Ishikawa (cell line): ENCODE data around the gene NBEAL2.

Experiments used
- CEBPB ChIP-seq: IDR thresholded peaks from 2 replicates; pipeline ENCODE4 v1.6.1; 2012
- CREB1 ChIP-seq: IDR thresholded peaks from 2 replicates; pipeline ENCODE4 v1.6.1; 2012; ENCODE audit warnings: low read depth
- EGR1 ChIP-seq: IDR thresholded peaks from 2 replicates; pipeline ENCODE4 v1.6.1; 2012
- EP300 ChIP-seq: IDR thresholded peaks from 2 replicates; pipeline ENCODE4 v1.6.1; 2012; ENCODE audit warnings: borderline replicate concordance
- FOXM1 ChIP-seq: IDR thresholded peaks from 2 replicates; pipeline ENCODE4 v1.6.1; 2012; ENCODE audit warnings: low read depth, borderline replicate concordance
- NFIC ChIP-seq: IDR thresholded peaks from 2 replicates; pipeline ENCODE4 v1.6.1; 2012
- RAD21 ChIP-seq: IDR thresholded peaks from 2 replicates; pipeline ENCODE4 v1.6.1; 2012; ENCODE audit warnings: low read depth
- TAF1 ChIP-seq: IDR thresholded peaks from 2 replicates; pipeline ENCODE4 v1.6.1; 2012; ENCODE audit warnings: low read depth, mild to moderate bottlenecking
- TCF12 ChIP-seq: IDR thresholded peaks from 2 replicates; pipeline ENCODE4 v1.6.1; 2012; ENCODE audit warnings: low read depth
- TEAD4 ChIP-seq: IDR thresholded peaks from 2 replicates; pipeline ENCODE4 v1.6.1; 2012
- YY1 ChIP-seq: IDR thresholded peaks from 2 replicates; pipeline ENCODE4 v1.6.1; 2012; ENCODE audit warnings: low read depth
- ZBTB7A ChIP-seq: IDR thresholded peaks from 2 replicates; pipeline ENCODE4 v1.6.1; 2012; ENCODE audit warnings: low read depth
- TF ChIP-seq, protein P1 (sequence below): IDR thresholded peaks from 2 replicates; pipeline ENCODE4 v1.6.1; 2012
- TF ChIP-seq, protein P2 (sequence below): IDR thresholded peaks from 2 replicates; pipeline ENCODE4 v1.6.1; 2012; ENCODE audit warnings: low read depth, mild to moderate bottlenecking
- TF ChIP-seq, protein P3 (sequence below): IDR thresholded peaks from 2 replicates; pipeline ENCODE4 v1.6.1; 2012

Gene NBEAL2

DNA sequence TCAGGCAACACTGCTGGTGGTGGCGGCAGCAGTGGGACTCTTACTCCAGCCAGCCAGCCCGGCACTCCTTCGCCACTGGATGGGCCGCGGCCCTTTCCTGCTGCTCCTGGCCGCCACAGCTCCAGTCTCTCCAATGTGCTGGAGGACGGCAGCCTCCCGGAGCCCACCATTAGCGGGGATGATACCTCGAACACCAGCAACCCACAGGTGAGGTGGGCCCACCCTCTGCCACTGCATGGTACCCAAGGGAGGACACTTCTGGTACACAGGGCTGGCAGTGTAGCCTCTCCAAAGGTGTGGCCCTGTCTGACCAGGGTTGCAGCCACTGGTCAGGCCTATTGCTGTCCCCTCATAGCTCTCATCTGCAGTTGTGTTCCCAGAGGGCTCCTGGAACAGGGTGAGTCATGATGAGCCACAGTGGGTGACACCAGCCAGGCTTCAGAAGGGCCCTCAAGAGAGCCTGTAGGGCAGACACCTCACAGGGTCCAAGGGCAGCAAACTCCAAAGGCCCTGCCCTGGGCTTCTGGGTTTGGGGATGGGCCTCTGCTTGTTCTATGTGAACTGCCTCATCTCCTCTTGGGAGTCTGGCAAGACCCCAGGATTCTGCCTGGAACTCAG, 20.8 kb downstream of the NBEAL2 start:
- TF ChIP-seq, protein P1, sequence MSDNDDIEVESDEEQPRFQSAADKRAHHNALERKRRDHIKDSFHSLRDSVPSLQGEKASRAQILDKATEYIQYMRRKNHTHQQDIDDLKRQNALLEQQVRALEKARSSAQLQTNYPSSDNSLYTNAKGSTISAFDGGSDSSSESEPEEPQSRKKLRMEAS = no peak
- no peak for TF ChIP-seq YY1
- no peak for TF ChIP-seq ZBTB7A
- TF ChIP-seq, protein P2, sequence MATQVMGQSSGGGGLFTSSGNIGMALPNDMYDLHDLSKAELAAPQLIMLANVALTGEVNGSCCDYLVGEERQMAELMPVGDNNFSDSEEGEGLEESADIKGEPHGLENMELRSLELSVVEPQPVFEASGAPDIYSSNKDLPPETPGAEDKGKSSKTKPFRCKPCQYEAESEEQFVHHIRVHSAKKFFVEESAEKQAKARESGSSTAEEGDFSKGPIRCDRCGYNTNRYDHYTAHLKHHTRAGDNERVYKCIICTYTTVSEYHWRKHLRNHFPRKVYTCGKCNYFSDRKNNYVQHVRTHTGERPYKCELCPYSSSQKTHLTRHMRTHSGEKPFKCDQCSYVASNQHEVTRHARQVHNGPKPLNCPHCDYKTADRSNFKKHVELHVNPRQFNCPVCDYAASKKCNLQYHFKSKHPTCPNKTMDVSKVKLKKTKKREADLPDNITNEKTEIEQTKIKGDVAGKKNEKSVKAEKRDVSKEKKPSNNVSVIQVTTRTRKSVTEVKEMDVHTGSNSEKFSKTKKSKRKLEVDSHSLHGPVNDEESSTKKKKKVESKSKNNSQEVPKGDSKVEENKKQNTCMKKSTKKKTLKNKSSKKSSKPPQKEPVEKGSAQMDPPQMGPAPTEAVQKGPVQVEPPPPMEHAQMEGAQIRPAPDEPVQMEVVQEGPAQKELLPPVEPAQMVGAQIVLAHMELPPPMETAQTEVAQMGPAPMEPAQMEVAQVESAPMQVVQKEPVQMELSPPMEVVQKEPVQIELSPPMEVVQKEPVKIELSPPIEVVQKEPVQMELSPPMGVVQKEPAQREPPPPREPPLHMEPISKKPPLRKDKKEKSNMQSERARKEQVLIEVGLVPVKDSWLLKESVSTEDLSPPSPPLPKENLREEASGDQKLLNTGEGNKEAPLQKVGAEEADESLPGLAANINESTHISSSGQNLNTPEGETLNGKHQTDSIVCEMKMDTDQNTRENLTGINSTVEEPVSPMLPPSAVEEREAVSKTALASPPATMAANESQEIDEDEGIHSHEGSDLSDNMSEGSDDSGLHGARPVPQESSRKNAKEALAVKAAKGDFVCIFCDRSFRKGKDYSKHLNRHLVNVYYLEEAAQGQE = no peak
- no peak for TF ChIP-seq RAD21
- TF ChIP-seq CREB1 = no peak
- TF ChIP-seq CEBPB = no peak
- no peak for TF ChIP-seq TCF12
- TF ChIP-seq, protein P3, sequence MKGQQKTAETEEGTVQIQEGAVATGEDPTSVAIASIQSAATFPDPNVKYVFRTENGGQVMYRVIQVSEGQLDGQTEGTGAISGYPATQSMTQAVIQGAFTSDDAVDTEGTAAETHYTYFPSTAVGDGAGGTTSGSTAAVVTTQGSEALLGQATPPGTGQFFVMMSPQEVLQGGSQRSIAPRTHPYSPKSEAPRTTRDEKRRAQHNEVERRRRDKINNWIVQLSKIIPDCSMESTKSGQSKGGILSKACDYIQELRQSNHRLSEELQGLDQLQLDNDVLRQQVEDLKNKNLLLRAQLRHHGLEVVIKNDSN = no peak
- no peak for TF ChIP-seq TAF1
- TF ChIP-seq TEAD4 = no peak
- TF ChIP-seq NFIC = no peak
- no peak for TF ChIP-seq EGR1
- TF ChIP-seq EP300 = no peak
- TF ChIP-seq FOXM1 = no peak

DNA sequence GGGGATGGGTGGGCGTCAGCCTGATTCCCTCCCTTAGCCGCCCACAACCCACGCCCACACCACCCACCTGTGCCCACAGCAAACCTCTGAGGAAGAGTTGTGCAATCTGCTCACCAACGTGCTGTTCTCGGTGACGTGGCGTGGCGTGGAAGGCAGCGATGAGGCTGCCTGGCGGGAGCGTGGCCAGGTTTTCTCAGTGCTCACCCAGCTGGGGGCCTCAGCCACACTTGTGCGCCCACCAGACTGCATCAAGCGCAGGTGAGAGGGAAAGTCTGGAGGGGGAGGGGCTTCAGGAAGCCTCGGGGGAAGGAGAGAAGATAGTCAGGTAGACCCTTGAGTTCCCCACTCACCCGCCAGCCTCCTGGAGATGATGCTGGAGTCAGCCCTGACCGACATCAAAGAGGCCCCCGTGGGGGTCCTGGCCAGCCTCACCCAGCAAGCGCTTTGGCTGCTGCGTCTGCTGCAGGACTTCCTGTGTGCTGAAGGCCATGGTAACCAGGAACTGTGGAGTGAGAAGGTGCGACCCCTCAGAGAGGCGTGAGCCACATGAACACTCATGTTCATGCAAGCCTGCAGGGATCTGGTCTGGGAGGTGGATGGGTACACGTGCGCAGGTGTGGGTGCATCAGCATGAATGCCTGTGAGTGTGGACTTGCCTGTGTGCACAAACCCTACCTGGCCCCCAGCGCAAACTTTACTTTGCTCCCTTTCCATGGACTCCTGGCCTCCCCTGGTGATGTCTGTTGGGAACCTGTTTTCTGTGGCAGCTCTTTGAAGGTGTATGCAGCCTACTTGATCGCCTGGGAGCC, 21.7 kb downstream of the NBEAL2 start:
- no peak for TF ChIP-seq NFIC
- TF ChIP-seq TAF1 = no peak
- no peak for TF ChIP-seq ZBTB7A
- no peak for TF ChIP-seq CREB1
- no peak for TF ChIP-seq EP300
- no peak for TF ChIP-seq CEBPB
- no peak for TF ChIP-seq RAD21
- no peak for TF ChIP-seq TCF12
- TF ChIP-seq FOXM1 = no peak
- TF ChIP-seq EGR1 = no peak
- TF ChIP-seq TEAD4 = no peak
- TF ChIP-seq, protein P3 = no peak
- TF ChIP-seq, protein P1 = no peak
- no peak for TF ChIP-seq YY1
- TF ChIP-seq, protein P2 = no peak

GRCh38 chr3:47001731-47002170, 22.3 kb downstream of the NBEAL2 start:
- TF ChIP-seq RAD21 = no peak

- TF ChIP-seq, protein P2 = no peak
- TF ChIP-seq CEBPB = no peak
- TF ChIP-seq, protein P3 = no peak
- no peak for TF ChIP-seq EGR1
- no peak for TF ChIP-seq NFIC
- TF ChIP-seq, protein P1 = no peak
- no peak for TF ChIP-seq EP300
- TF ChIP-seq TCF12 = no peak
- no peak for TF ChIP-seq TEAD4
- no peak for TF ChIP-seq YY1
- TF ChIP-seq RAD21 = no peak
- no peak for TF ChIP-seq TAF1
- no peak for TF ChIP-seq CREB1
- no peak for TF ChIP-seq FOXM1
- TF ChIP-seq ZBTB7A = no peak
Measured at GRCh38 chr3:47002171-47003055, 22.9 kb downstream of the NBEAL2 start.
